ENCODE data around the gene URAD.

- TF ChIP-seq CTCF (IDR thresholded peaks at IDR 0.05; ENCODE audit: low read depth, low read length, poor library complexity, severe bottlenecking) = no peak
- no peak for TF ChIP-seq EZH2phosphoT487 (IDR thresholded peaks at IDR 0.05; ENCODE audit: borderline replicate concordance, low read length)
Observed at GRCh38 chr13:27959976-27960361, 28.5 kb downstream of the URAD start.
